Testis (tissue), 2 donors: Measurements from ENCODE around the gene NPEPPS.

Source experiments
- CTCF ChIP-seq, 3 experiments: fragments of 450-650 bp in 2 of 3; fragments of 200-600 bp in 1 of 3; sonication (generic) in 1 of 3; IDR thresholded peaks; one replicate each; pipeline ENCODE4 v1.5.1; 2016 to 2019; ENCODE audit warnings: antibody characterized with exemption in 3 of 3, mild to moderate bottlenecking in 2 of 3, moderate library complexity in 1 of 3
- POLR2A ChIP-seq: fragments of 450-650 bp; IDR thresholded peaks from one replicate; pipeline ENCODE4 v1.6.1; 2017; ENCODE audit warnings: antibody characterized with exemption, mild to moderate bottlenecking, moderate library complexity

- TF ChIP-seq POLR2A, result no peak
- TF ChIP-seq CTCF (IDR thresholded peaks at IDR 0.05), result no peak
Measured at GRCh38 chr17:47634870-47635269, 104.0 kb downstream of the NPEPPS start.
